Keratinocyte (primary cell): ENCODE results near the gene CD7. TPM values are rescaled to one million over a fixed set of nuclear protein-coding genes. Genes with fewer than 3 reads are reported as not detected.

Experiments
- DNase-seq: peaks from one replicate; pipeline ENCODE4 v3.0.0-alpha.2; 2011; ENCODE audit warnings: low read depth, missing footprints, low spot score
- FAIRE-seq: peaks from 2 replicates; lab custom pipeline; 2011; peaks lifted over from hg19 to GRCh38; lab: Jason Lieb, UNC
- H2AFZ ChIP-seq: 2 replicates; pipeline ENCODE4 v1.6.0; 2012; ENCODE audit warnings: low read length, control low read depth, inconsistent platforms; ENCODE audit not compliant: control insufficient read depth
- H3K27ac ChIP-seq: 2 replicates; pipeline ENCODE4 v1.5.1; 2011; ENCODE audit warnings: low read length; ENCODE audit not compliant: control insufficient read depth, insufficient read depth
- H3K27me3 ChIP-seq: 3 replicates; pipeline ENCODE4 v1.6.0; 2011; ENCODE audit warnings: low read length; ENCODE audit not compliant: control insufficient read depth, insufficient read depth; ENCODE audit errors: extremely low read depth
- H3K36me3 ChIP-seq, 2 experiments: 2 replicates in 1 of 2; 3 replicates in 1 of 2; pipeline ENCODE4 v1.5.1; 2011; ENCODE audit warnings: low read length in 2 of 2, mild to moderate bottlenecking in 1 of 2; ENCODE audit not compliant: control insufficient read depth in 2 of 2, insufficient read depth in 2 of 2; ENCODE audit errors: extremely low read depth in 1 of 2
- H3K4me1 ChIP-seq: 3 replicates; pipeline ENCODE4 v1.5.1; 2011; ENCODE audit warnings: low read length; ENCODE audit not compliant: control insufficient read depth, insufficient read depth; ENCODE audit errors: extremely low read depth
- H3K4me2 ChIP-seq: 3 replicates; pipeline ENCODE4 v1.6.0; 2011; ENCODE audit warnings: low read depth, low read length; ENCODE audit not compliant: control insufficient read depth, insufficient read depth; ENCODE audit errors: extremely low read depth
- H3K4me3 ChIP-seq, 3 experiments: fragments of 200-600 bp in 1 of 3; sonication (generic) in 1 of 3; 2 replicates in 2 of 3; 3 replicates in 1 of 3; pipeline ENCODE4 v1.5.1; 2011 to 2016; ENCODE audit warnings: low read length in 3 of 3, mild to moderate bottlenecking in 3 of 3, control low read depth in 2 of 3, inconsistent platforms in 1 of 3, low read depth in 1 of 3, mixed read lengths in 1 of 3, mixed run types in 1 of 3, moderate library complexity in 1 of 3; ENCODE audit not compliant: control insufficient read depth in 2 of 3, insufficient read depth in 2 of 3; ENCODE audit errors: extremely low read depth in 1 of 3
- H3K79me2 ChIP-seq: 2 replicates; pipeline ENCODE4 v1.6.0; 2012; ENCODE audit warnings: low read length; ENCODE audit not compliant: control insufficient read depth, insufficient read depth
- H3K9ac ChIP-seq: 3 replicates; pipeline ENCODE4 v1.6.0; 2011; ENCODE audit warnings: low read length; ENCODE audit not compliant: control insufficient read depth, insufficient read depth; ENCODE audit errors: extremely low read depth
- H3K9me1 ChIP-seq: 3 replicates; pipeline ENCODE4 v1.6.0; 2011; ENCODE audit warnings: low read length; ENCODE audit not compliant: control insufficient read depth, insufficient read depth; ENCODE audit errors: extremely low read depth
- H3K9me3 ChIP-seq: 2 replicates; pipeline ENCODE4 v1.5.1; 2012; ENCODE audit warnings: low read depth, low read length; ENCODE audit not compliant: control insufficient read depth
- H4K20me1 ChIP-seq: 3 replicates; pipeline ENCODE4 v1.6.0; 2011; ENCODE audit warnings: low read length; ENCODE audit not compliant: control insufficient read depth, insufficient read depth; ENCODE audit errors: extremely low read depth
- EZH2 ChIP-seq: IDR thresholded peaks from one replicate; pipeline ENCODE4 v1.6.1; 2012; ENCODE audit warnings: inconsistent platforms, mild to moderate bottlenecking, low read length, moderate library complexity
- dilution Hi-C: fragments of 300-500 bp; cut with MboI; formaldehyde crosslinking; loops from one replicate; pipeline ENCODE4 v1.7.0; 2020; ENCODE audit warnings: low sequenced_read_pairs; ENCODE audit not compliant: extremely low pct_ligation_motif_present
- polyA plus RNA-seq, 5 experiments: library from polyadenylated mRNA; depleted of rRNA in 3 of 5; stranded (reverse) in 3 of 5; stranded (forward) in 1 of 5; unstranded in 1 of 5; fragments of >200 nt; gene quantifications; 1 replicate in 1 of 5; 2 replicates in 3 of 5; 3 replicates in 1 of 5; pipeline versions ENCODE4 v1.2.1 to v1.2.3, GENCODE V29; 2011 to 2012; ENCODE audit warnings: missing spikeins in 2 of 5, low read depth in 1 of 5, low replicate concordance in 1 of 5
- TF ChIP-seq, protein P1 (sequence below), 3 experiments: IDR thresholded peaks in 1 of 3; conservative IDR thresholded peaks in 1 of 3; optimal IDR thresholded peaks in 1 of 3; 2 replicates in 2 of 3; 3 replicates in 1 of 3; pipeline versions ENCODE3 to v1.5.1; 2011; ENCODE audit warnings: low read length in 3 of 3, mild to moderate bottlenecking in 3 of 3, moderate library complexity in 2 of 3, control low read depth in 1 of 3, inconsistent platforms in 1 of 3; ENCODE audit not compliant: insufficient read depth in 2 of 3; ENCODE audit errors: extremely low read depth in 1 of 3

CD7 gene
- polyA plus RNA-seq, 1 donor (not counting 4 experiments of a cell fraction or from before 2014, with no cell fraction given), result not detected

DNA sequence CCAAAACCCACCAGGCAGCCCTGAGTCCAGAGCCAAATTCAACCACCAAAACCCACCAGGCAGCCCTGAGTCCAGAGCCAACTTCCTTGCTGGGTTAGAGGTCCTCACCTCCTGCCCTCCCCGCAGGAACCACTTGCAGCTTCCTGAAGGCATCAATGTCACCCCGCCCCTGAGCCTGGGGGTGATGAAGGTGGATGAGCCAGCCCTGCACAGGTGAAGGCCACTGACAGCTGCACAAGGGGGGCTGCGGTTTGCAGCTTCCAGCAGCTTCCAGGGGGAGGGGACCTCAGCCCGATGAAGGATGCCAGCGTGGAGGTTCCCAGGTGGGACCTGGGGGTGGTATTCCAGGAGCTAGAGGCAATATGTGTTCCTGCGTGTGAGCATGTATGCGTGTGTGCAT is 36.3 kb downstream of the CD7 start:
- TF ChIP-seq, protein P1, sequence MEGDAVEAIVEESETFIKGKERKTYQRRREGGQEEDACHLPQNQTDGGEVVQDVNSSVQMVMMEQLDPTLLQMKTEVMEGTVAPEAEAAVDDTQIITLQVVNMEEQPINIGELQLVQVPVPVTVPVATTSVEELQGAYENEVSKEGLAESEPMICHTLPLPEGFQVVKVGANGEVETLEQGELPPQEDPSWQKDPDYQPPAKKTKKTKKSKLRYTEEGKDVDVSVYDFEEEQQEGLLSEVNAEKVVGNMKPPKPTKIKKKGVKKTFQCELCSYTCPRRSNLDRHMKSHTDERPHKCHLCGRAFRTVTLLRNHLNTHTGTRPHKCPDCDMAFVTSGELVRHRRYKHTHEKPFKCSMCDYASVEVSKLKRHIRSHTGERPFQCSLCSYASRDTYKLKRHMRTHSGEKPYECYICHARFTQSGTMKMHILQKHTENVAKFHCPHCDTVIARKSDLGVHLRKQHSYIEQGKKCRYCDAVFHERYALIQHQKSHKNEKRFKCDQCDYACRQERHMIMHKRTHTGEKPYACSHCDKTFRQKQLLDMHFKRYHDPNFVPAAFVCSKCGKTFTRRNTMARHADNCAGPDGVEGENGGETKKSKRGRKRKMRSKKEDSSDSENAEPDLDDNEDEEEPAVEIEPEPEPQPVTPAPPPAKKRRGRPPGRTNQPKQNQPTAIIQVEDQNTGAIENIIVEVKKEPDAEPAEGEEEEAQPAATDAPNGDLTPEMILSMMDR (optimal IDR thresholded peaks at IDR 0.05 in 1 of 3, IDR thresholded peaks at IDR 0.05 in 1 of 3, conservative IDR thresholded peaks at IDR 0.05 in 1 of 3; ENCODE audit: extremely low read depth in 1 of 3, insufficient read depth in 2 of 3, low read length in 3 of 3), result no peak
- dilution Hi-C loops, result no loop called here
- DNase-seq (no peak), FAIRE-seq (no peak)
- H3K4me1 ChIP-seq, result peaks cover 36% of the 10 kb centered on the region
- H3K27ac ChIP-seq, result no peak overlapping the region
- H3K27me3 ChIP-seq, result no peaks in the 10 kb centered on the region
- no peaks in the 10 kb centered on the region for H4K20me1 ChIP-seq
- no peaks in the 10 kb centered on the region for H3K9me1 ChIP-seq
- no peaks in the 10 kb centered on the region for H3K36me3 ChIP-seq
- no peak overlapping the region for H2AFZ ChIP-seq
- H3K9ac ChIP-seq, result no peak overlapping the region
- no peak overlapping the region for H3K4me3 ChIP-seq
- no peaks in the 10 kb centered on the region for H3K79me2 ChIP-seq
- H3K9me3 ChIP-seq, result no peaks in the 10 kb centered on the region
- no peak overlapping the region for H3K4me2 ChIP-seq

DNA sequence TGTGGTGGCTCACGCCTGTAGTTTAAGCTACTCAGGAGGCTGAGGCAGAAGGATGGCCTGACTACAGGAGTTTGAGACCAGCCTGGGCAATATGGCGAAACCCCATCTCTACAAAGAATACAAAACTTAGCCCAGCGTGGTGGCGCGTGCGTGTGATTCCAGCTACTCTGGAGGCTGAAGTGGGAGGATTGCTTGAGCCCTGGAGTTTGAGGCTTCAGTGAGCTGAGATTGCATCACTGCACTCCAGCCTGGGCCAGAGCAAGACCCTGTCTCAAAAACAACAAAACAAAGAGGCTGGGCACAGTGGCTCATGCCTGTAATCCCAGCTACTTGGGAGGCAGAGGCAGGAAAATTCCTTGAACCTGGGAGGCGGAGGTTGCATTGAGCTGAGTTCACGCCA is 36.9 kb downstream of the CD7 start:
- no peak overlapping the region for H3K27ac ChIP-seq

More for the DNA sequence above, 36.9 kb downstream of the CD7 start:
- H3K9me3 ChIP-seq, result no peaks in the 10 kb centered on the region
- DNase-seq (no peak), FAIRE-seq (no peak)
- no peak overlapping the region for H2AFZ ChIP-seq
- no peak overlapping the region for H3K4me2 ChIP-seq
- H3K9me1 ChIP-seq, result no peaks in the 10 kb centered on the region
- no peak overlapping the region for H3K4me3 ChIP-seq
- TF ChIP-seq, protein P1 (optimal IDR thresholded peaks at IDR 0.05 in 1 of 3, IDR thresholded peaks at IDR 0.05 in 1 of 3, conservative IDR thresholded peaks at IDR 0.05 in 1 of 3; ENCODE audit: extremely low read depth in 1 of 3, insufficient read depth in 2 of 3, low read length in 3 of 3), result no peak
- TF ChIP-seq EZH2, result no peak
- no peak overlapping the region for H3K9ac ChIP-seq
- dilution Hi-C loops, result no loop called here
- peaks cover 36% of the 10 kb centered on the region for H3K4me1 ChIP-seq
- H4K20me1 ChIP-seq, result no peaks in the 10 kb centered on the region
- H3K36me3 ChIP-seq, result no peaks in the 10 kb centered on the region
- H3K27me3 ChIP-seq, result no peaks in the 10 kb centered on the region
- H3K79me2 ChIP-seq, result no peaks in the 10 kb centered on the region
